ENCODE data around the gene TRIB2. TPM values are rescaled to one million over a fixed set of nuclear protein-coding genes. Genes with fewer than 3 reads are reported as not detected.

TRIB2 gene
- total and polyA plus RNA-seq, 2 of the 13 experiments (the other 11 are each of a cell fraction or from before 2014, with no cell fraction given) = 1.1 to 2.3 TPM

DNA sequence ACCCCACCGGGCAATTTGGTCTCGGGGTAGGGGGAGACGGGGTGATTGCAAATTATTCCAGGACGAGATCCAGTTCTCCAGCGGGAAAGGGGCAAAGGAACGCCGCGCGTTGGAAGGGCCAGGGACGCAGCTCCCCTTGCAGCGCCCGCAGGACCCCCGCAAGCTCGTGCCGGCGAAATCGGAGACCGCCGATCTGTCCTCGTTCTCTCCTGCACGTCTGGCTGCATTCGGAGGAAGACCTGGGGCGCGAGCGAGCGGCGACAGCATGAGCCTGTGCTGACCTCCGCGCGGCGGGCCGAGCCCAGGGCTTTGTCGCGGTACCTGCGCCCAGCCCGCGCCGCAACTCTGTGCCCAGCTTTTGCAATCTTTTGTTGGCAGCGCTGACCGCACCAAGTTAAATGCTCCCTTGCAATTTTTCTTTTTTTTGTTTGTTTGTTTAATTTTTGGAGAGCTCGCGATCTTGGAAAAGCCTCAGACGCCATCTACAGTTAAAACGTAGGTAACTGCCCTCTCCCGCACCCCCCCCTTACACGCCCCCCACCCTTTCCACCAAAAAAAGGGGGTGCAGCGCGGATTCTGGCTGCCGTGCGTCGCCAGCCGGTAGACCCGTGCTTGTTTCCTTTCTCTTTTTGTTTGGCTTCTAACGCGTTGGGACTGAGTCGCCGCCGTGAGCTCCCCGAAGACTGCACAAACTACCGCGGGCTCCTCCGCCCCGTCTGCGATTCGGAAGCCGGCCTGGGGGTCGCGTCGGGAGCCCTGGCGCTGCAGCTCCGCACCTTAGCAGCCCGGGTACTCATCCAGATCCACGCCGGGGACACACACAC is 667 bp downstream of the TRIB2 start (continued):
- TF ChIP-seq HIVEP1 (CRISPR knock-in tag; IDR thresholded peaks at IDR 0.05) = 0 out of 2 replicates have a peak, but pooled peaks have one; percentile 15
- no peak for TF ChIP-seq ZNF296 (CRISPR knock-in tag; conservative IDR thresholded peaks at IDR 0.05)
- TF ChIP-seq, protein P1, sequence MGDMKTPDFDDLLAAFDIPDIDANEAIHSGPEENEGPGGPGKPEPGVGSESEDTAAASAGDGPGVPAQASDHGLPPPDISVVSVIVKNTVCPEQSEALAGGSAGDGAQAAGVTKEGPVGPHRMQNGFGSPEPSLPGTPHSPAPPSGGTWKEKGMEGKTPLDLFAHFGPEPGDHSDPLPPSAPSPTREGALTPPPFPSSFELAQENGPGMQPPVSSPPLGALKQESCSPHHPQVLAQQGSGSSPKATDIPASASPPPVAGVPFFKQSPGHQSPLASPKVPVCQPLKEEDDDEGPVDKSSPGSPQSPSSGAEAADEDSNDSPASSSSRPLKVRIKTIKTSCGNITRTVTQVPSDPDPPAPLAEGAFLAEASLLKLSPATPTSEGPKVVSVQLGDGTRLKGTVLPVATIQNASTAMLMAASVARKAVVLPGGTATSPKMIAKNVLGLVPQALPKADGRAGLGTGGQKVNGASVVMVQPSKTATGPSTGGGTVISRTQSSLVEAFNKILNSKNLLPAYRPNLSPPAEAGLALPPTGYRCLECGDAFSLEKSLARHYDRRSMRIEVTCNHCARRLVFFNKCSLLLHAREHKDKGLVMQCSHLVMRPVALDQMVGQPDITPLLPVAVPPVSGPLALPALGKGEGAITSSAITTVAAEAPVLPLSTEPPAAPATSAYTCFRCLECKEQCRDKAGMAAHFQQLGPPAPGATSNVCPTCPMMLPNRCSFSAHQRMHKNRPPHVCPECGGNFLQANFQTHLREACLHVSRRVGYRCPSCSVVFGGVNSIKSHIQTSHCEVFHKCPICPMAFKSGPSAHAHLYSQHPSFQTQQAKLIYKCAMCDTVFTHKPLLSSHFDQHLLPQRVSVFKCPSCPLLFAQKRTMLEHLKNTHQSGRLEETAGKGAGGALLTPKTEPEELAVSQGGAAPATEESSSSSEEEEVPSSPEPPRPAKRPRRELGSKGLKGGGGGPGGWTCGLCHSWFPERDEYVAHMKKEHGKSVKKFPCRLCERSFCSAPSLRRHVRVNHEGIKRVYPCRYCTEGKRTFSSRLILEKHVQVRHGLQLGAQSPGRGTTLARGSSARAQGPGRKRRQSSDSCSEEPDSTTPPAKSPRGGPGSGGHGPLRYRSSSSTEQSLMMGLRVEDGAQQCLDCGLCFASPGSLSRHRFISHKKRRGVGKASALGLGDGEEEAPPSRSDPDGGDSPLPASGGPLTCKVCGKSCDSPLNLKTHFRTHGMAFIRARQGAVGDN (CRISPR knock-in tag; IDR thresholded peaks at IDR 0.05) = peak; percentile 67
- TF ChIP-seq, protein P2, sequence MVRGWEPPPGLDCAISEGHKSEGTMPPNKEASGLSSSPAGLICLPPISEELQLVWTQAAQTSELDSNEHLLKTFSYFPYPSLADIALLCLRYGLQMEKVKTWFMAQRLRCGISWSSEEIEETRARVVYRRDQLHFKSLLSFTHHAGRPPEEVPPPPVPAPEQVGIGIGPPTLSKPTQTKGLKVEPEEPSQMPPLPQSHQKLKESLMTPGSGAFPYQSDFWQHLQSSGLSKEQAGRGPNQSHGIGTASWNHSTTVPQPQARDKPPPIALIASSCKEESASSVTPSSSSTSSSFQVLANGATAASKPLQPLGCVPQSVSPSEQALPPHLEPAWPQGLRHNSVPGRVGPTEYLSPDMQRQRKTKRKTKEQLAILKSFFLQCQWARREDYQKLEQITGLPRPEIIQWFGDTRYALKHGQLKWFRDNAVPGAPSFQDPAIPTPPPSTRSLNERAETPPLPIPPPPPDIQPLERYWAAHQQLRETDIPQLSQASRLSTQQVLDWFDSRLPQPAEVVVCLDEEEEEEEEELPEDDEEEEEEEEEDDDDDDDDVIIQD (CRISPR knock-in tag; IDR thresholded peaks at IDR 0.05; ENCODE audit: low read depth) = no peak
- peak; percentile 23 for TF ChIP-seq EZH2 (conservative IDR thresholded peaks at IDR 0.05; ENCODE audit: low read depth, low read length)
- peak; percentile 65; the same call in 1 of the 2 replicates for TF ChIP-seq NFKB2 (CRISPR knock-in tag; IDR thresholded peaks at IDR 0.05; ENCODE audit: borderline replicate concordance)
- TF ChIP-seq CHCHD3 (CRISPR knock-in tag; IDR thresholded peaks at IDR 0.05) = 0 out of 2 replicates have a peak, but pooled peaks have one; percentile 38
- TF ChIP-seq ZBTB20 (CRISPR knock-in tag; IDR thresholded peaks at IDR 0.05; ENCODE audit: borderline replicate concordance, low read depth) = 0 out of 2 replicates have a peak, but pooled peaks have one; percentile 32
- TF ChIP-seq, protein P3, sequence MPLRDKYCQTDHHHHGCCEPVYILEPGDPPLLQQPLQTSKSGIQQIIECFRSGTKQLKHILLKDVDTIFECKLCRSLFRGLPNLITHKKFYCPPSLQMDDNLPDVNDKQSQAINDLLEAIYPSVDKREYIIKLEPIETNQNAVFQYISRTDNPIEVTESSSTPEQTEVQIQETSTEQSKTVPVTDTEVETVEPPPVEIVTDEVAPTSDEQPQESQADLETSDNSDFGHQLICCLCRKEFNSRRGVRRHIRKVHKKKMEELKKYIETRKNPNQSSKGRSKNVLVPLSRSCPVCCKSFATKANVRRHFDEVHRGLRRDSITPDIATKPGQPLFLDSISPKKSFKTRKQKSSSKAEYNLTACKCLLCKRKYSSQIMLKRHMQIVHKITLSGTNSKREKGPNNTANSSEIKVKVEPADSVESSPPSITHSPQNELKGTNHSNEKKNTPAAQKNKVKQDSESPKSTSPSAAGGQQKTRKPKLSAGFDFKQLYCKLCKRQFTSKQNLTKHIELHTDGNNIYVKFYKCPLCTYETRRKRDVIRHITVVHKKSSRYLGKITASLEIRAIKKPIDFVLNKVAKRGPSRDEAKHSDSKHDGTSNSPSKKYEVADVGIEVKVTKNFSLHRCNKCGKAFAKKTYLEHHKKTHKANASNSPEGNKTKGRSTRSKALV (CRISPR knock-in tag; IDR thresholded peaks at IDR 0.05) = peak; percentile 93
- TF ChIP-seq JUND (CRISPR knock-in tag; IDR thresholded peaks at IDR 0.05) = no peak
- TF ChIP-seq KDM2A (CRISPR knock-in tag; IDR thresholded peaks at IDR 0.05; ENCODE audit: borderline replicate concordance, low read depth) = peak; percentile 70; the same call in 1 of the 2 replicates
- TF ChIP-seq, protein P4, sequence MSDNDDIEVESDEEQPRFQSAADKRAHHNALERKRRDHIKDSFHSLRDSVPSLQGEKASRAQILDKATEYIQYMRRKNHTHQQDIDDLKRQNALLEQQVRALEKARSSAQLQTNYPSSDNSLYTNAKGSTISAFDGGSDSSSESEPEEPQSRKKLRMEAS (IDR thresholded peaks at IDR 0.05) = peak; percentile 64
- TF ChIP-seq, protein P5, sequence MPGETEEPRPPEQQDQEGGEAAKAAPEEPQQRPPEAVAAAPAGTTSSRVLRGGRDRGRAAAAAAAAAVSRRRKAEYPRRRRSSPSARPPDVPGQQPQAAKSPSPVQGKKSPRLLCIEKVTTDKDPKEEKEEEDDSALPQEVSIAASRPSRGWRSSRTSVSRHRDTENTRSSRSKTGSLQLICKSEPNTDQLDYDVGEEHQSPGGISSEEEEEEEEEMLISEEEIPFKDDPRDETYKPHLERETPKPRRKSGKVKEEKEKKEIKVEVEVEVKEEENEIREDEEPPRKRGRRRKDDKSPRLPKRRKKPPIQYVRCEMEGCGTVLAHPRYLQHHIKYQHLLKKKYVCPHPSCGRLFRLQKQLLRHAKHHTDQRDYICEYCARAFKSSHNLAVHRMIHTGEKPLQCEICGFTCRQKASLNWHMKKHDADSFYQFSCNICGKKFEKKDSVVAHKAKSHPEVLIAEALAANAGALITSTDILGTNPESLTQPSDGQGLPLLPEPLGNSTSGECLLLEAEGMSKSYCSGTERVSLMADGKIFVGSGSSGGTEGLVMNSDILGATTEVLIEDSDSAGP (CRISPR knock-in tag; IDR thresholded peaks at IDR 0.05; ENCODE audit: borderline replicate concordance) = peak; percentile 65; the same call in 1 of the 2 replicates
- TF ChIP-seq MTF2 (CRISPR knock-in tag; IDR thresholded peaks at IDR 0.05; ENCODE audit: borderline replicate concordance) = peak; percentile 76; the same call in 1 of the 2 replicates
- TF ChIP-seq PAF1 (CRISPR knock-in tag; IDR thresholded peaks at IDR 0.05) = no peak
- no peak for TF ChIP-seq ZC3H4 (CRISPR knock-in tag; IDR thresholded peaks at IDR 0.05; ENCODE audit: borderline replicate concordance)
- no peak for TF ChIP-seq YEATS2 (CRISPR knock-in tag; IDR thresholded peaks at IDR 0.05; ENCODE audit: borderline replicate concordance)
